Body of pancreas (tissue), 4 donors: ENCODE data around the gene BARX1. TPM values are rescaled to one million over a fixed set of nuclear protein-coding genes. Genes with fewer than 3 reads are reported as not detected.

ENCODE experiments used
- ATAC-seq: fragments of 150-250 bp; one replicate; pipeline ENCODE4 v1.9.1; 2016
- DNase-seq, 4 donors: peaks; one replicate each; pipeline ENCODE4 v3.0.0-alpha.2; 2019
- H3K27ac ChIP-seq, 4 donors: fragments of 200-600 bp; sonication (generic); 1 replicate in 3 of 4; 2 replicates in 1 of 4; pipeline versions ENCODE4 v1.5.1 to v1.6.1; 2016 to 2019; ENCODE audit warnings: mild to moderate bottlenecking in 1 of 4, mixed read lengths in 1 of 4, moderate library complexity in 1 of 4
- H3K27me3 ChIP-seq, 2 donors: fragments of 200-600 bp; sonication (generic); one replicate each; pipeline ENCODE4 v1.6.0; 2016; ENCODE audit warnings: mild to moderate bottlenecking in 1 of 2
- H3K36me3 ChIP-seq, 2 donors: fragments of 200-600 bp; sonication (generic); replicated peaks in 1 of 2; 2 replicates each; pipeline ENCODE4 v1.5.1; 2016; ENCODE audit warnings: low read depth in 2 of 2; ENCODE audit not compliant: insufficient read depth in 1 of 2
- H3K4me1 ChIP-seq: fragments of 200-600 bp; sonication (generic); one replicate; pipeline ENCODE4 v1.6.0; 2016
- H3K4me3 ChIP-seq, 2 donors: fragments of 200-600 bp; sonication (generic); 1 replicate in 1 of 2; 2 replicates in 1 of 2; pipeline ENCODE4 v1.5.1; 2016 to 2019
- H3K9me3 ChIP-seq, 3 donors: fragments of 200-600 bp; sonication (generic); 1 replicate in 2 of 3; 2 replicates in 1 of 3; pipeline ENCODE4 v1.5.1; 2016
- CTCF ChIP-seq, 7 experiments: fragments of 450-650 bp in 4 of 7; fragments of 200-600 bp in 3 of 7; sonication (generic) in 3 of 7; IDR thresholded peaks; one replicate each; pipeline ENCODE4 v1.5.1; 2016 to 2019; ENCODE audit warnings: antibody characterized with exemption in 7 of 7
- POLR2A ChIP-seq, 3 donors: fragments of 450-650 bp; IDR thresholded peaks; one replicate each; pipeline ENCODE4 v1.6.1; 2016; ENCODE audit warnings: antibody characterized with exemption in 3 of 3, mild to moderate bottlenecking in 2 of 3
- WGBS, 2 donors: methylation state at CpG; one replicate each; pipeline ENCODE4 v1.1.5; 2017; 5-methylcytosine and 5-hydroxymethylcytosine counted together
- intact Hi-C: fragments of 100-400 bp; cut with DNase I; formaldehyde crosslinking; loops from one replicate; pipeline ENCODE4 v1.15.1; 2023
- total RNA-seq, 2 donors: library from RNA; depleted of rRNA; stranded (reverse); fragments of >200 nt; gene quantifications; one replicate each; pipeline ENCODE4 v1.1.0, GENCODE V29; 2016

BARX1 gene
- total RNA-seq, 2 donors from 2014 or later = 0.26 to 5.6 TPM

GRCh38 chr9:93954434-93955061, 607 bp downstream of the BARX1 start:
- 5 to 9% methylated on average over 23 to 30 of the region's 67 CpGs for WGBS, 2 donors
- intact Hi-C loops = loop anchor here (5.0 kb wide), 1 partner anchor 272 kb away; no protein-coding TSS in a partner anchor
- peaks cover 3 to 67% of the 10 kb centered on the region in 2 donors for H3K27me3 ChIP-seq
- no peaks in the 10 kb centered on the region for H3K9me3 ChIP-seq
- ATAC-seq = no peak
- no peak overlapping the region for H3K4me3 ChIP-seq
- no peak overlapping the region for H3K27ac ChIP-seq
- H3K36me3 ChIP-seq = no peaks in the 10 kb centered on the region
- no peak for DNase-seq
- TF ChIP-seq CTCF (IDR thresholded peaks at IDR 0.05) (no peak), POLR2A (IDR thresholded peaks at IDR 0.05) (no peak)
- peaks cover 56% of the 10 kb centered on the region for H3K4me1 ChIP-seq

- Histone ChIP-seq H3K27me3 (peaks cover 3 to 59% of the 10 kb centered on the region in 2 donors), H3K4me1 (peaks cover 49% of the 10 kb centered on the region), H3K27ac (no peak overlapping the region), H3K36me3 (no peaks in the 10 kb centered on the region), H3K4me3 (no peak overlapping the region), H3K9me3 (no peaks in the 10 kb centered on the region)
- TF ChIP-seq POLR2A (IDR thresholded peaks at IDR 0.05) (no peak), CTCF (IDR thresholded peaks at IDR 0.05) (no peak)
- DNase-seq = no peak
- no peak for ATAC-seq
- WGBS, 2 donors = 37 to 40% methylated on average over 41 to 47 of the region's 49 CpGs
- intact Hi-C loops = no loop called here
These were observed 1.4 kb downstream of the BARX1 start for GRCh38 chr9:93953496-93954433.

GRCh38 chr9:93952784-93953495, 2.2 kb downstream of the BARX1 start:
- Histone ChIP-seq H3K27me3 (peaks cover 3 to 50% of the 10 kb centered on the region in 2 donors), H3K4me1 (peaks cover 42% of the 10 kb centered on the region), H3K27ac (no peak overlapping the region), H3K36me3 (no peaks in the 10 kb centered on the region), H3K9me3 (no peaks in the 10 kb centered on the region), H3K4me3 (no peak overlapping the region)
- TF ChIP-seq CTCF (IDR thresholded peaks at IDR 0.05) (no peak), POLR2A (IDR thresholded peaks at IDR 0.05) (no peak)
- ATAC-seq (no peak), DNase-seq (peak in 1 of 4 donors; percentile 37)
- WGBS, 2 donors = 4% methylated on average over 21 to 55 of the region's 55 CpGs
- intact Hi-C loops = no loop called here

GRCh38 chr9:93952119-93952783, 2.9 kb downstream of the BARX1 start:
- ATAC-seq (no peak), DNase-seq (no peak)
- Histone ChIP-seq H3K36me3 (no peaks in the 10 kb centered on the region), H3K4me1 (peaks cover 42% of the 10 kb centered on the region), H3K4me3 (no peak overlapping the region), H3K27ac (no peak overlapping the region), H3K27me3 (peaks cover 3 to 44% of the 10 kb centered on the region in 2 donors), H3K9me3 (no peaks in the 10 kb centered on the region)
- TF ChIP-seq CTCF (IDR thresholded peaks at IDR 0.05) (no peak), POLR2A (IDR thresholded peaks at IDR 0.05) (no peak)
- intact Hi-C loops = no loop called here
- WGBS, 2 donors = 12% methylated on average over 16 to 39 of the region's 39 CpGs
